Measurements from ENCODE around the gene TNKS1BP1. TPM values are rescaled to one million over a fixed set of nuclear protein-coding genes. Genes with fewer than 3 reads are reported as not detected.

The TNKS1BP1 gene
- total and polyA plus RNA-seq, 2 experiments from 2014 or later: 64.2 to 72.2 TPM

GRCh38 chr11:57300785-57301184, 24.0 kb downstream of the TNKS1BP1 start (continued):
- TF ChIP-seq, protein P1, sequence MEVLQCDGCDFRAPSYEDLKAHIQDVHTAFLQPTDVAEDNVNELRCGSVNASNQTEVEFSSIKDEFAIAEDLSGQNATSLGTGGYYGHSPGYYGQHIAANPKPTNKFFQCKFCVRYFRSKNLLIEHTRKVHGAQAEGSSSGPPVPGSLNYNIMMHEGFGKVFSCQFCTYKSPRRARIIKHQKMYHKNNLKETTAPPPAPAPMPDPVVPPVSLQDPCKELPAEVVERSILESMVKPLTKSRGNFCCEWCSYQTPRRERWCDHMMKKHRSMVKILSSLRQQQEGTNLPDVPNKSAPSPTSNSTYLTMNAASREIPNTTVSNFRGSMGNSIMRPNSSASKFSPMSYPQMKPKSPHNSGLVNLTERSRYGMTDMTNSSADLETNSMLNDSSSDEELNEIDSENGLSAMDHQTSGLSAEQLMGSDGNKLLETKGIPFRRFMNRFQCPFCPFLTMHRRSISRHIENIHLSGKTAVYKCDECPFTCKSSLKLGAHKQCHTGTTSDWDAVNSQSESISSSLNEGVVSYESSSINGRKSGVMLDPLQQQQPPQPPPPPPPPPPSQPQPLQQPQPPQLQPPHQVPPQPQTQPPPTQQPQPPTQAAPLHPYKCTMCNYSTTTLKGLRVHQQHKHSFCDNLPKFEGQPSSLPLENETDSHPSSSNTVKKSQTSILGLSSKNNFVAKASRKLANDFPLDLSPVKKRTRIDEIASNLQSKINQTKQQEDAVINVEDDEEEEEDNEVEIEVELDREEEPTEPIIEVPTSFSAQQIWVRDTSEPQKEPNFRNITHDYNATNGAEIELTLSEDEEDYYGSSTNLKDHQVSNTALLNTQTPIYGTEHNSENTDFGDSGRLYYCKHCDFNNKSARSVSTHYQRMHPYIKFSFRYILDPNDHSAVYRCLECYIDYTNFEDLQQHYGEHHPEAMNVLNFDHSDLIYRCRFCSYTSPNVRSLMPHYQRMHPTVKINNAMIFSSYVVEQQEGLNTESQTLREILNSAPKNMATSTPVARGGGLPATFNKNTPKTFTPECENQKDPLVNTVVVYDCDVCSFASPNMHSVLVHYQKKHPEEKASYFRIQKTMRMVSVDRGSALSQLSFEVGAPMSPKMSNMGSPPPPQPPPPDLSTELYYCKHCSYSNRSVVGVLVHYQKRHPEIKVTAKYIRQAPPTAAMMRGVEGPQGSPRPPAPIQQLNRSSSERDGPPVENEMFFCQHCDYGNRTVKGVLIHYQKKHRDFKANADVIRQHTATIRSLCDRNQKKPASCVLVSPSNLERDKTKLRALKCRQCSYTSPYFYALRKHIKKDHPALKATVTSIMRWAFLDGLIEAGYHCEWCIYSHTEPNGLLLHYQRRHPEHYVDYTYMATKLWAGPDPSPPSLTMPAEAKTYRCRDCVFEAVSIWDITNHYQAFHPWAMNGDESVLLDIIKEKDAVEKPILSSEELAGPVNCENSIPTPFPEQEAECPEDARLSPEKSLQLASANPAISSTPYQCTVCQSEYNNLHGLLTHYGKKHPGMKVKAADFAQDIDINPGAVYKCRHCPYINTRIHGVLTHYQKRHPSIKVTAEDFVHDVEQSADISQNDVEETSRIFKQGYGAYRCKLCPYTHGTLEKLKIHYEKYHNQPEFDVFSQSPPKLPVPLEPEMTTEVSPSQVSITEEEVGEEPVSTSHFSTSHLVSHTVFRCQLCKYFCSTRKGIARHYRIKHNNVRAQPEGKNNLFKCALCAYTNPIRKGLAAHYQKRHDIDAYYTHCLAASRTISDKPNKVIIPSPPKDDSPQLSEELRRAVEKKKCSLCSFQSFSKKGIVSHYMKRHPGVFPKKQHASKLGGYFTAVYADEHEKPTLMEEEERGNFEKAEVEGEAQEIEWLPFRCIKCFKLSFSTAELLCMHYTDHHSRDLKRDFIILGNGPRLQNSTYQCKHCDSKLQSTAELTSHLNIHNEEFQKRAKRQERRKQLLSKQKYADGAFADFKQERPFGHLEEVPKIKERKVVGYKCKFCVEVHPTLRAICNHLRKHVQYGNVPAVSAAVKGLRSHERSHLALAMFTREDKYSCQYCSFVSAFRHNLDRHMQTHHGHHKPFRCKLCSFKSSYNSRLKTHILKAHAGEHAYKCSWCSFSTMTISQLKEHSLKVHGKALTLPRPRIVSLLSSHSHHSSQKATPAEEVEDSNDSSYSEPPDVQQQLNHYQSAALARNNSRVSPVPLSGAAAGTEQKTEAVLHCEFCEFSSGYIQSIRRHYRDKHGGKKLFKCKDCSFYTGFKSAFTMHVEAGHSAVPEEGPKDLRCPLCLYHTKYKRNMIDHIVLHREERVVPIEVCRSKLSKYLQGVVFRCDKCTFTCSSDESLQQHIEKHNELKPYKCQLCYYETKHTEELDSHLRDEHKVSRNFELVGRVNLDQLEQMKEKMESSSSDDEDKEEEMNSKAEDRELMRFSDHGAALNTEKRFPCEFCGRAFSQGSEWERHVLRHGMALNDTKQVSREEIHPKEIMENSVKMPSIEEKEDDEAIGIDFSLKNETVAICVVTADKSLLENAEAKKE (CRISPR knock-in tag; IDR thresholded peaks at IDR 0.05): no peak
- TF ChIP-seq, protein P2, sequence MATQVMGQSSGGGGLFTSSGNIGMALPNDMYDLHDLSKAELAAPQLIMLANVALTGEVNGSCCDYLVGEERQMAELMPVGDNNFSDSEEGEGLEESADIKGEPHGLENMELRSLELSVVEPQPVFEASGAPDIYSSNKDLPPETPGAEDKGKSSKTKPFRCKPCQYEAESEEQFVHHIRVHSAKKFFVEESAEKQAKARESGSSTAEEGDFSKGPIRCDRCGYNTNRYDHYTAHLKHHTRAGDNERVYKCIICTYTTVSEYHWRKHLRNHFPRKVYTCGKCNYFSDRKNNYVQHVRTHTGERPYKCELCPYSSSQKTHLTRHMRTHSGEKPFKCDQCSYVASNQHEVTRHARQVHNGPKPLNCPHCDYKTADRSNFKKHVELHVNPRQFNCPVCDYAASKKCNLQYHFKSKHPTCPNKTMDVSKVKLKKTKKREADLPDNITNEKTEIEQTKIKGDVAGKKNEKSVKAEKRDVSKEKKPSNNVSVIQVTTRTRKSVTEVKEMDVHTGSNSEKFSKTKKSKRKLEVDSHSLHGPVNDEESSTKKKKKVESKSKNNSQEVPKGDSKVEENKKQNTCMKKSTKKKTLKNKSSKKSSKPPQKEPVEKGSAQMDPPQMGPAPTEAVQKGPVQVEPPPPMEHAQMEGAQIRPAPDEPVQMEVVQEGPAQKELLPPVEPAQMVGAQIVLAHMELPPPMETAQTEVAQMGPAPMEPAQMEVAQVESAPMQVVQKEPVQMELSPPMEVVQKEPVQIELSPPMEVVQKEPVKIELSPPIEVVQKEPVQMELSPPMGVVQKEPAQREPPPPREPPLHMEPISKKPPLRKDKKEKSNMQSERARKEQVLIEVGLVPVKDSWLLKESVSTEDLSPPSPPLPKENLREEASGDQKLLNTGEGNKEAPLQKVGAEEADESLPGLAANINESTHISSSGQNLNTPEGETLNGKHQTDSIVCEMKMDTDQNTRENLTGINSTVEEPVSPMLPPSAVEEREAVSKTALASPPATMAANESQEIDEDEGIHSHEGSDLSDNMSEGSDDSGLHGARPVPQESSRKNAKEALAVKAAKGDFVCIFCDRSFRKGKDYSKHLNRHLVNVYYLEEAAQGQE (IDR thresholded peaks at IDR 0.05; ENCODE audit: unreplicated experiment): no peak

- H3K36me3 ChIP-seq (ENCODE audit: insufficient read depth): peaks cover 36% of the 10 kb centered on the region
- H3K27me3 Mint-ChIP-seq (ENCODE audit: insufficient read depth, low read depth, poor library complexity): peaks cover 9% of the 10 kb centered on the region
- H3K4me1 ChIP-seq (ENCODE audit: insufficient read depth): peaks cover 4% of the 10 kb centered on the region; the same call in 1 of the 2 replicates
- H3K27me3 ChIP-seq (ENCODE audit: insufficient read depth): no peaks in the 10 kb centered on the region
- 0 out of 2 replicates have a peak, but pooled peaks cover 8% of the 10 kb centered on the region for H3K79me2 ChIP-seq (replicated peaks; ENCODE audit: insufficient read depth)
- no peak overlapping the region for H3K4me2 ChIP-seq
- no peak overlapping the region for H3K27ac ChIP-seq (ENCODE audit: low read depth)
- TF ChIP-seq EZH2phosphoT487 (IDR thresholded peaks at IDR 0.05; ENCODE audit: unreplicated experiment): no peak
- no peak for ATAC-seq
- no peak overlapping the region for H3K27ac Mint-ChIP-seq
- H3F3A ChIP-seq (replicated peaks; ENCODE audit: low read depth): no peaks in the 10 kb centered on the region
- DNase-seq (ENCODE audit: low spot score): no peak
- no peak overlapping the region for H3K4me3 Mint-ChIP-seq
- H3K36me3 Mint-ChIP-seq (ENCODE audit: low read depth): peaks cover 84% of the 10 kb centered on the region
- no peaks in the 10 kb centered on the region; the same call in 1 of the 2 replicates for H4K20me1 ChIP-seq (replicated peaks; ENCODE audit: insufficient read depth)
- H3K4me3 ChIP-seq: no peak overlapping the region
- H2AFZ ChIP-seq: no peak overlapping the region
- peaks cover 5% of the 10 kb centered on the region; the same call in 1 of the 2 replicates for H3K9me2 ChIP-seq (ENCODE audit: insufficient read depth)
- H3K9me3 Mint-ChIP-seq: peaks cover 11% of the 10 kb centered on the region
- H3K4me1 Mint-ChIP-seq: peaks cover 17% of the 10 kb centered on the region
Measured at GRCh38 chr11:57299150-57299737, 25.5 kb downstream of the TNKS1BP1 start.

All from GM23338 (cell line).